GM18508 (cell line): ENCODE results near the gene FLOT1.

Experiments used
- ATAC-seq: cut with Tn5 transposase; IDR thresholded peaks from one replicate; pipeline ENCODE4 v1.9.1; 2021; ENCODE audit warnings: moderate number of reproducible peaks; ENCODE audit not compliant: insufficient read depth, unreplicated experiment

The FLOT1 gene

GRCh38 chr6:30684386-30685156 lies 57.9 kb downstream of the FLOT1 start:
- no peak for ATAC-seq

- ATAC-seq = no peak
Observed at GRCh38 chr6:30683980-30684338, 58.5 kb downstream of the FLOT1 start.

- no peak for ATAC-seq
Observed at GRCh38 chr6:30683183-30683979, 59.1 kb downstream of the FLOT1 start.

GRCh38 chr6:30682143-30683117 lies 60.1 kb downstream of the FLOT1 start:
- ATAC-seq = no peak

- no peak for ATAC-seq
Observed at GRCh38 chr6:30681766-30682142, 60.7 kb downstream of the FLOT1 start.

GRCh38 chr6:30679765-30680535 lies 62.5 kb downstream of the FLOT1 start:
- ATAC-seq = no peak

GRCh38 chr6:30678964-30679726 lies 63.3 kb downstream of the FLOT1 start:
- no peak for ATAC-seq
